ENCODE results near the gene SPTBN1. TPM values are rescaled to one million over a fixed set of nuclear protein-coding genes. Genes with fewer than 3 reads are reported as not detected.

SPTBN1 gene
- total and polyA plus RNA-seq, 2 donors (not counting 3 experiments of a cell fraction or from before 2014, with no cell fraction given) = 63.3 to 320 TPM

GRCh38 chr2:54602736-54603322 lies 146.7 kb downstream of the SPTBN1 start:
- Histone ChIP-seq H3K9me3 (replicated peaks; ENCODE audit: control insufficient read depth, insufficient read depth, low read length) (no peaks in the 10 kb centered on the region), H3K4me1 (ENCODE audit: control insufficient read depth, extremely low read depth, insufficient read depth, low read length) (peaks cover 54% of the 10 kb centered on the region), H3K4me3 (replicated peaks in 1 of 3; ENCODE audit: insufficient read depth in 1 of 3, low read depth in 1 of 3, low read length in 3 of 3) (no peak overlapping the region), H3K27ac (ENCODE audit: insufficient read depth, low read depth, low read length) (peak overlapping the region; percentile 72), H4K20me1 (replicated peaks; ENCODE audit: control insufficient read depth, extremely low read depth, insufficient read depth, low read length) (no peaks in the 10 kb centered on the region), H2AFZ (ENCODE audit: low read depth, low read length) (no peak overlapping the region), H3K4me2 (ENCODE audit: insufficient read depth, low read length) (no peak overlapping the region), H3K36me3 (ENCODE audit: control insufficient read depth in 2 of 2, extremely low read depth in 1 of 2, insufficient read depth in 2 of 2, low read length in 2 of 2) (peaks cover 0 to 2% of the 10 kb centered on the region in 2 experiments), H3K9ac (replicated peaks; ENCODE audit: extremely low read depth, insufficient read depth, low read length) (no peak overlapping the region), H3K27me3 (ENCODE audit: control insufficient read depth in 2 of 2, insufficient read depth in 2 of 2, low read length in 2 of 2) (no peaks in the 10 kb centered on the region), H3K79me2 (ENCODE audit: control insufficient read depth, insufficient read depth, low read length) (peaks cover 96% of the 10 kb centered on the region), H3K9me1 (replicated peaks; ENCODE audit: control insufficient read depth, extremely low read depth, insufficient read depth, low read length) (no peaks in the 10 kb centered on the region)
- intact Hi-C loops (cut with micrococcal nuclease) = no loop called here
- dilution Hi-C loops (cut with MboI; ENCODE audit: extremely low pct_ligation_motif_present, low sequenced_read_pairs) = no loop called here
- no peak for DNase-seq (ENCODE audit: low read depth, low spot score)
- POLR2A ChIA-PET = interaction anchor here (0.6 kb wide), 1 partner anchor 43 kb away, joined by 5 read pairs; no protein-coding TSS in a partner anchor
- FAIRE-seq = no peak
- TF ChIP-seq POLR2AphosphoS5 (IDR thresholded peaks at IDR 0.05; ENCODE audit: insufficient read depth, low read depth, low read length) = no peak
- no peak for TF ChIP-seq MYC (IDR thresholded peaks at IDR 0.05; ENCODE audit: low read depth, low read length)
- TF ChIP-seq JUN (IDR thresholded peaks at IDR 0.05; ENCODE audit: borderline replicate concordance, insufficient read depth, insufficient read length, low read depth) = no peak
- TF ChIP-seq GATA2 (IDR thresholded peaks at IDR 0.05; ENCODE audit: insufficient read depth, insufficient read length, low read depth, low read length) = no peak
- TF ChIP-seq EZH2 (IDR thresholded peaks at IDR 0.05; ENCODE audit: borderline replicate concordance, low read depth, low read length, severe bottlenecking) = no peak
- TF ChIP-seq CTCF (IDR thresholded peaks at IDR 0.05; ENCODE audit: extremely low read depth in 1 of 2, insufficient read depth in 1 of 2, low read depth in 1 of 2, low read length in 2 of 2) = no peak
- no peak for TF ChIP-seq POLR2A (IDR thresholded peaks at IDR 0.05; ENCODE audit: low read depth, low read length)
- TF ChIP-seq MAX (IDR thresholded peaks at IDR 0.05; ENCODE audit: insufficient read depth, insufficient read length) = no peak
- no peak for TF ChIP-seq FOS (IDR thresholded peaks at IDR 0.05; ENCODE audit: borderline replicate concordance, insufficient read depth, low read length)
- BruUV-seq (replicated peaks) = TSS peak; percentile 39
- CTCF ChIA-PET = interaction anchor here (1.3 kb wide), 1 partner anchor 80 kb away, joined by 4 read pairs; no protein-coding TSS in a partner anchor
